GM23338 (cell line): Measurements from ENCODE around the gene NECAB3. TPM values are rescaled to one million over a fixed set of nuclear protein-coding genes. Genes with fewer than 3 reads are reported as not detected.

Experiments used
- ATAC-seq: fragments of 200-7000 bp; cut with Tn5 transposase; 3 replicates; pipeline ENCODE4 v1.9.1; 2020
- DNase-seq: peaks from one replicate; pipeline ENCODE4 v3.0.0-alpha.2; 2015; ENCODE audit warnings: low spot score
- H2AFZ ChIP-seq: fragments of 200-600 bp; sonication (generic); 2 replicates; pipeline ENCODE4 v1.8.0; 2016; ENCODE audit warnings: antibody characterized with exemption, mild to moderate bottlenecking, moderate library complexity
- H3F3A ChIP-seq: fragments of 200-600 bp; sonication (generic); replicated peaks from 2 replicates; pipeline ENCODE4 v1.8.0; 2017; ENCODE audit warnings: antibody characterized with exemption, mixed run types, low read depth
- H3K27ac ChIP-seq: fragments of 200-600 bp; sonication (generic); 2 replicates; pipeline ENCODE4 v1.6.1; 2016; ENCODE audit warnings: low read depth
- H3K27me3 ChIP-seq: fragments of 200-600 bp; sonication (generic); 2 replicates; pipeline ENCODE4 v1.8.0; 2016; ENCODE audit warnings: mild to moderate bottlenecking, mixed run types, moderate library complexity; ENCODE audit not compliant: insufficient read depth
- H3K36me3 ChIP-seq: fragments of 200-600 bp; sonication (generic); 2 replicates; pipeline ENCODE4 v1.8.0; 2016; ENCODE audit warnings: mild to moderate bottlenecking; ENCODE audit not compliant: insufficient read depth
- H3K4me1 ChIP-seq: fragments of 200-600 bp; sonication (generic); 2 replicates; pipeline ENCODE4 v1.8.0; 2016; ENCODE audit warnings: mild to moderate bottlenecking, moderate library complexity; ENCODE audit not compliant: insufficient read depth
- H3K4me2 ChIP-seq: fragments of 200-600 bp; sonication (generic); 2 replicates; pipeline ENCODE4 v1.7.1; 2017; ENCODE audit warnings: mixed run types
- H3K4me3 ChIP-seq: fragments of 200-600 bp; sonication (generic); 2 replicates; pipeline ENCODE4 v1.6.1; 2016; ENCODE audit warnings: mixed run types
- H3K79me2 ChIP-seq: fragments of 200-600 bp; sonication (generic); replicated peaks from 2 replicates; pipeline ENCODE4 v1.8.0; 2017; ENCODE audit warnings: mild to moderate bottlenecking; ENCODE audit not compliant: insufficient read depth
- H3K9me2 ChIP-seq: fragments of 200-600 bp; sonication (generic); 2 replicates; pipeline ENCODE4 v1.8.0; 2017; ENCODE audit not compliant: insufficient read depth
- H4K20me1 ChIP-seq: fragments of 200-600 bp; sonication (generic); replicated peaks from 2 replicates; pipeline ENCODE4 v1.8.0; 2017; ENCODE audit warnings: mild to moderate bottlenecking; ENCODE audit not compliant: insufficient read depth
- H3K27ac Mint-ChIP-seq: 2 replicates; pipeline ENCODE4 v1.8.0; 2020; ENCODE audit warnings: inconsistent platforms, mild to moderate bottlenecking, moderate library complexity, mixed read lengths
- H3K27me3 Mint-ChIP-seq: 3 replicates; pipeline ENCODE4 v1.8.0; 2022; ENCODE audit warnings: low read depth, mild to moderate bottlenecking, moderate library complexity, mixed read lengths, inconsistent platforms; ENCODE audit not compliant: insufficient read depth, poor library complexity
- H3K36me3 Mint-ChIP-seq: 3 replicates; pipeline ENCODE4 v1.8.0; 2021; ENCODE audit warnings: low read depth, mild to moderate bottlenecking, inconsistent platforms, moderate library complexity, mixed read lengths
- H3K4me1 Mint-ChIP-seq: 3 replicates; pipeline ENCODE4 v1.8.0; 2020; ENCODE audit warnings: mild to moderate bottlenecking, inconsistent platforms, mixed read lengths
- H3K4me3 Mint-ChIP-seq: 3 replicates; pipeline ENCODE4 v1.8.0; 2021; ENCODE audit warnings: moderate library complexity, mild to moderate bottlenecking, inconsistent platforms, mixed read lengths
- H3K9me3 Mint-ChIP-seq: 3 replicates; pipeline ENCODE4 v1.8.0; 2020; ENCODE audit warnings: moderate library complexity, mild to moderate bottlenecking, inconsistent platforms, mixed read lengths
- CTCF ChIP-seq, 2 experiments: fragments of 200-600 bp in 1 of 2; sonication (generic) in 1 of 2; conservative IDR thresholded peaks; 2 replicates each; pipeline versions ENCODE4 v1.5.1 to v1.6.1; 2016 to 2017; ENCODE audit warnings: antibody characterized with exemption in 2 of 2, low read depth in 2 of 2, mild to moderate bottlenecking in 2 of 2, moderate library complexity in 1 of 2
- EZH2phosphoT487 ChIP-seq: fragments of 200-600 bp; sonication (generic); IDR thresholded peaks from one replicate; pipeline ENCODE4 v1.8.1; 2018; ENCODE audit warnings: antibody characterized with exemption; ENCODE audit not compliant: unreplicated experiment
- JUNB ChIP-seq: IDR thresholded peaks from one replicate; pipeline ENCODE4 v1.6.1; 2016; ENCODE audit warnings: antibody characterized with exemption; ENCODE audit not compliant: unreplicated experiment
- POLR2AphosphoS5 ChIP-seq: IDR thresholded peaks from 2 replicates; pipeline ENCODE4 v1.6.1; 2016; ENCODE audit warnings: antibody characterized with exemption, low read depth
- REST ChIP-seq: IDR thresholded peaks from one replicate; pipeline ENCODE4 v1.6.1; 2018; ENCODE audit warnings: antibody characterized with exemption; ENCODE audit not compliant: unreplicated experiment
- STAT1 ChIP-seq: IDR thresholded peaks from one replicate; pipeline ENCODE4 v1.6.1; 2016; ENCODE audit warnings: antibody characterized with exemption; ENCODE audit not compliant: unreplicated experiment
- polyA plus RNA-seq: library from polyadenylated mRNA; unstranded; fragments of >200 nt; fragmentation: Nextera tagmentation; extraction: Ambion mirVana; gene quantifications from 2 replicates; pipeline ENCODE4 v1.2.1, GENCODE V29; 2016
- total RNA-seq: library from RNA; depleted of rRNA; stranded (reverse); fragments of >200 nt; shearing (Covaris generic); gene quantifications from 2 replicates; pipeline ENCODE4 v1.2.3, GENCODE V29; 2014

NECAB3 gene
- total and polyA plus RNA-seq, 2 experiments from 2014 or later, result 8.5 to 28.4 TPM

GRCh38 chr20:33653218-33653899, 20.9 kb downstream of the NECAB3 start:
- Mint-ChIP-seq H3K9me3 (no peaks in the 10 kb centered on the region; the same call in 2 of the 3 replicates), H3K4me1 (peaks cover 19% of the 10 kb centered on the region; the same call in 2 of the 3 replicates), H3K36me3 (no peaks in the 10 kb centered on the region), H3K4me3 (no peak overlapping the region), H3K27ac (no peak overlapping the region), H3K27me3 (peaks cover 5% of the 10 kb centered on the region)
- Histone ChIP-seq H3K36me3 (no peaks in the 10 kb centered on the region), H3K79me2 (no peaks in the 10 kb centered on the region), H2AFZ (no peak overlapping the region), H3K4me3 (no peak overlapping the region), H3F3A (no peaks in the 10 kb centered on the region), H3K4me1 (no peaks in the 10 kb centered on the region; the same call in 1 of the 2 replicates), H3K9me2 (no peaks in the 10 kb centered on the region), H3K27ac (peak overlapping the region; percentile 79; the same call in 1 of the 2 replicates), H3K4me2 (no peak overlapping the region), H3K27me3 (no peaks in the 10 kb centered on the region), H4K20me1 (no peaks in the 10 kb centered on the region)
- TF ChIP-seq REST (no peak), CTCF (conservative IDR thresholded peaks at IDR 0.05; ENCODE audit: low read depth in 2 of 2) (peak; percentile 82 to 95), JUNB (no peak), EZH2phosphoT487 (no peak)
- ATAC-seq, result peak; percentile 88
- DNase-seq, result peak; percentile 90

GRCh38 chr20:33651562-33652048, 22.6 kb downstream of the NECAB3 start:
- Histone ChIP-seq H3K36me3 (no peaks in the 10 kb centered on the region), H3K27ac (no peak overlapping the region), H2AFZ (no peak overlapping the region), H3F3A (no peaks in the 10 kb centered on the region), H3K9me2 (no peaks in the 10 kb centered on the region), H3K4me2 (no peak overlapping the region), H4K20me1 (no peaks in the 10 kb centered on the region), H3K27me3 (no peaks in the 10 kb centered on the region), H3K4me1 (no peaks in the 10 kb centered on the region; the same call in 1 of the 2 replicates), H3K4me3 (no peak overlapping the region), H3K79me2 (no peaks in the 10 kb centered on the region)
- DNase-seq, result no peak
- TF ChIP-seq JUNB (no peak), STAT1 (no peak), POLR2AphosphoS5 (no peak)
- Mint-ChIP-seq H3K4me1 (peaks cover 21% of the 10 kb centered on the region; the same call in 2 of the 3 replicates), H3K36me3 (no peaks in the 10 kb centered on the region), H3K27ac (no peak overlapping the region; the same call in 1 of the 2 replicates), H3K4me3 (no peak overlapping the region), H3K9me3 (no peaks in the 10 kb centered on the region; the same call in 2 of the 3 replicates), H3K27me3 (peaks cover 6% of the 10 kb centered on the region)
- ATAC-seq, result no peak
